Muscle layer of duodenum (tissue), 2 donors: ENCODE data around the gene TRAPPC12.

Experiments
- H3K27ac ChIP-seq: one replicate; pipeline ENCODE4 v1.7.0; 2013; ENCODE audit warnings: mild to moderate bottlenecking, low read length
- H3K27me3 ChIP-seq: one replicate; pipeline ENCODE4 v1.7.0; 2013; ENCODE audit warnings: low read depth, mild to moderate bottlenecking, control low read depth, low read length
- H3K36me3 ChIP-seq, 2 donors: one replicate each; pipeline ENCODE4 v1.7.0; 2013; ENCODE audit warnings: low read length in 2 of 2, control low read depth in 1 of 2, mild to moderate bottlenecking in 1 of 2; ENCODE audit not compliant: insufficient read depth in 2 of 2, control insufficient read depth in 1 of 2
- H3K4me1 ChIP-seq, 2 donors: one replicate each; pipeline ENCODE4 v1.7.0; 2013; ENCODE audit warnings: low read length in 2 of 2, mild to moderate bottlenecking in 2 of 2, control low read depth in 1 of 2, moderate library complexity in 1 of 2; ENCODE audit not compliant: insufficient read depth in 2 of 2, control insufficient read depth in 1 of 2
- H3K4me3 ChIP-seq, 2 donors: one replicate each; pipeline ENCODE4 v1.7.0; 2013; ENCODE audit warnings: low read length in 2 of 2, low read depth in 1 of 2, mild to moderate bottlenecking in 1 of 2
- H3K9me3 ChIP-seq, 2 donors: one replicate each; pipeline ENCODE4 v1.7.0; 2013; ENCODE audit warnings: low read length in 2 of 2, control low read depth in 1 of 2, mild to moderate bottlenecking in 1 of 2; ENCODE audit not compliant: control insufficient read depth in 1 of 2
- donor health status: healthy.

Gene TRAPPC12

GRCh38 chr2:3527886-3528785 is 148.6 kb downstream of the TRAPPC12 start:
- Histone ChIP-seq H3K9me3 (no peaks in the 10 kb centered on the region), H3K27ac (no peak overlapping the region), H3K36me3 (peaks cover 0 to 10% of the 10 kb centered on the region in 2 donors), H3K27me3 (no peaks in the 10 kb centered on the region), H3K4me3 (no peak overlapping the region), H3K4me1 (peaks cover 15 to 24% of the 10 kb centered on the region in 2 donors)
